ENCODE measurements around the gene PIK3R2.

DNA sequence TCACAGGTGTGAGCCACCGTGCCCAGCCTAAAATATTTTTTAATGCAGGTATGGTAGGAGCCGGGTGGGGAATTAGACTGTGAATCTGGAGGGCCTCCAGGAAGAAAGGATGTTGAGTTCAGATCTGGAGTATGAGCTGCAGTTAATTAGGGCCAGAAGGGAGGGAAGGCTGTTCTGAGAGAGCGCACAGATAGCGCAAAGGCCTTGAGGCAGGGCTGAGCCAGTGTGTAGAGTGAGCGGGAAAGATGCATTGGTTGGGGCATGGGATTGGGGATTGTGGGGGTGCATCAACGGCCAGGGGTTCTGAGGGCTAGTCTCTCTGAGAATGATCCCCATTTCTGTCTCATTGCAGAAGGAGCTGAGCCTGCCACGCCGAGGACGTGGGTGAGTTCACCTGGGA, 45.7 kb upstream of the PIK3R2 start:
- TF ChIP-seq, protein P1, sequence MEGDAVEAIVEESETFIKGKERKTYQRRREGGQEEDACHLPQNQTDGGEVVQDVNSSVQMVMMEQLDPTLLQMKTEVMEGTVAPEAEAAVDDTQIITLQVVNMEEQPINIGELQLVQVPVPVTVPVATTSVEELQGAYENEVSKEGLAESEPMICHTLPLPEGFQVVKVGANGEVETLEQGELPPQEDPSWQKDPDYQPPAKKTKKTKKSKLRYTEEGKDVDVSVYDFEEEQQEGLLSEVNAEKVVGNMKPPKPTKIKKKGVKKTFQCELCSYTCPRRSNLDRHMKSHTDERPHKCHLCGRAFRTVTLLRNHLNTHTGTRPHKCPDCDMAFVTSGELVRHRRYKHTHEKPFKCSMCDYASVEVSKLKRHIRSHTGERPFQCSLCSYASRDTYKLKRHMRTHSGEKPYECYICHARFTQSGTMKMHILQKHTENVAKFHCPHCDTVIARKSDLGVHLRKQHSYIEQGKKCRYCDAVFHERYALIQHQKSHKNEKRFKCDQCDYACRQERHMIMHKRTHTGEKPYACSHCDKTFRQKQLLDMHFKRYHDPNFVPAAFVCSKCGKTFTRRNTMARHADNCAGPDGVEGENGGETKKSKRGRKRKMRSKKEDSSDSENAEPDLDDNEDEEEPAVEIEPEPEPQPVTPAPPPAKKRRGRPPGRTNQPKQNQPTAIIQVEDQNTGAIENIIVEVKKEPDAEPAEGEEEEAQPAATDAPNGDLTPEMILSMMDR (IDR thresholded peaks at IDR 0.05): no peak
- no peak for TF ChIP-seq POLR2A (IDR thresholded peaks at IDR 0.05)
